Chondrocyte (in vitro differentiated cells): ENCODE measurements around the gene MT1E. TPM values are rescaled to one million over a fixed set of nuclear protein-coding genes. Genes with fewer than 3 reads are reported as not detected.

Experiments used
- DNase-seq: peaks from one replicate; pipeline ENCODE4 v3.0.0; 2021; ENCODE audit warnings: mixed read lengths, low spot score
- H3K27ac Mint-ChIP-seq: one replicate; pipeline ENCODE4 v1.8.0; 2021; ENCODE audit warnings: mild to moderate bottlenecking, moderate library complexity, mixed read lengths; ENCODE audit not compliant: unreplicated experiment
- H3K27me3 Mint-ChIP-seq: 2 replicates; pipeline ENCODE4 v1.8.0; 2021; ENCODE audit warnings: low read depth, mixed read lengths
- H3K36me3 Mint-ChIP-seq: 2 replicates; pipeline ENCODE4 v1.8.0; 2021; ENCODE audit warnings: low read depth, mixed read lengths
- H3K4me1 Mint-ChIP-seq: 2 replicates; pipeline ENCODE4 v1.8.0; 2021; ENCODE audit warnings: low read depth, mild to moderate bottlenecking, mixed read lengths
- H3K4me3 Mint-ChIP-seq: one replicate; pipeline ENCODE4 v1.8.0; 2021; ENCODE audit warnings: mild to moderate bottlenecking, moderate library complexity, mixed read lengths; ENCODE audit not compliant: unreplicated experiment
- H3K9me3 Mint-ChIP-seq: 2 replicates; pipeline ENCODE4 v1.8.0; 2021; ENCODE audit warnings: low read depth, mixed read lengths
- CTCF ChIP-seq: fragments of 200-600 bp; sonication (generic); IDR thresholded peaks from 2 replicates; pipeline ENCODE4 v1.5.0; 2021; ENCODE audit warnings: antibody characterized with exemption, mild to moderate bottlenecking, moderate library complexity
- total RNA-seq: library from RNA; stranded (reverse); gene quantifications from 3 replicates; pipeline ENCODE4 v1.2.1, GENCODE V29; 2021

The MT1E gene
- total RNA-seq, 1 donor from 2014 or later = 31.4 TPM

- no peak for DNase-seq
- H3K27me3 Mint-ChIP-seq = no peaks in the 10 kb centered on the region
- H3K27ac Mint-ChIP-seq = no peak overlapping the region
- H3K36me3 Mint-ChIP-seq = no peaks in the 10 kb centered on the region
- no peak overlapping the region for H3K4me3 Mint-ChIP-seq
- TF ChIP-seq CTCF = no peak
- H3K4me1 Mint-ChIP-seq = peaks cover 36% of the 10 kb centered on the region
- H3K9me3 Mint-ChIP-seq = no peaks in the 10 kb centered on the region
These were observed 1.9 kb upstream of the MT1E start for GRCh38 chr16:56623637-56624036.

GRCh38 chr16:56625943-56626654, 518 bp downstream of the MT1E start:
- no peaks in the 10 kb centered on the region for H3K9me3 Mint-ChIP-seq
- no peak for TF ChIP-seq CTCF
- no peaks in the 10 kb centered on the region for H3K36me3 Mint-ChIP-seq
- peaks cover 37% of the 10 kb centered on the region for H3K4me1 Mint-ChIP-seq
- DNase-seq = no peak
- peak overlapping the region; percentile 91 for H3K27ac Mint-ChIP-seq
- no peaks in the 10 kb centered on the region for H3K27me3 Mint-ChIP-seq
- H3K4me3 Mint-ChIP-seq = peak overlapping the region; percentile 76

- no peaks in the 10 kb centered on the region for H3K9me3 Mint-ChIP-seq
- peaks cover under 1% of the 10 kb centered on the region for H3K27me3 Mint-ChIP-seq
- no peaks in the 10 kb centered on the region for H3K36me3 Mint-ChIP-seq
- DNase-seq = no peak
- H3K4me3 Mint-ChIP-seq = peak overlapping the region; percentile 76
- H3K27ac Mint-ChIP-seq = peak overlapping the region; percentile 87
- TF ChIP-seq CTCF = no peak
- peaks cover 34% of the 10 kb centered on the region for H3K4me1 Mint-ChIP-seq
These were observed 1.1 kb downstream of the MT1E start for GRCh38 chr16:56626685-56627084.

- H3K9me3 Mint-ChIP-seq = no peaks in the 10 kb centered on the region
- H3K4me1 Mint-ChIP-seq = peaks cover 40% of the 10 kb centered on the region
- peak; percentile 15 for TF ChIP-seq CTCF
- no peak for DNase-seq
- peak overlapping the region; percentile 57 for H3K27ac Mint-ChIP-seq
- no peak overlapping the region for H3K4me3 Mint-ChIP-seq
- H3K27me3 Mint-ChIP-seq = peaks cover 7% of the 10 kb centered on the region
- no peaks in the 10 kb centered on the region for H3K36me3 Mint-ChIP-seq
These were observed 3.1 kb downstream of the MT1E start for GRCh38 chr16:56628486-56629350.

- TF ChIP-seq CTCF = no peak
- Mint-ChIP-seq H3K4me3 (no peak overlapping the region), H3K4me1 (peaks cover 38% of the 10 kb centered on the region), H3K27ac (no peak overlapping the region), H3K9me3 (no peaks in the 10 kb centered on the region), H3K36me3 (no peaks in the 10 kb centered on the region), H3K27me3 (peaks cover 14% of the 10 kb centered on the region)
- no peak for DNase-seq
These were observed 4.0 kb downstream of the MT1E start for GRCh38 chr16:56629531-56629930.
